Coronary artery (tissue), 2 donors: ENCODE measurements around the gene ADGRG1.

Experiments
- DNase-seq: peaks from one replicate; pipeline ENCODE4 v3.0.0-alpha.2; 2017; ENCODE audit warnings: low spot score
- H3K27ac ChIP-seq, 2 donors: fragments of 200-600 bp; sonication (generic); one replicate each; pipeline ENCODE4 v1.5.1; 2016 to 2019
- H3K4me3 ChIP-seq: fragments of 200-600 bp; sonication (generic); 2 replicates; pipeline ENCODE4 v1.5.1; 2016; ENCODE audit warnings: mild to moderate bottlenecking, moderate library complexity
- CTCF ChIP-seq: fragments of 200-600 bp; sonication (generic); IDR thresholded peaks from one replicate; pipeline ENCODE4 v1.5.1; 2019; ENCODE audit warnings: antibody characterized with exemption

ADGRG1 gene

GRCh38 chr16:57630931-57631845, 2.8 kb downstream of the ADGRG1 start:
- TF ChIP-seq CTCF: no peak
- peak overlapping the region in 1 of 2 donors; percentile 88 for H3K27ac ChIP-seq
- no peak for DNase-seq
- peak overlapping the region; percentile 74 for H3K4me3 ChIP-seq

GRCh38 chr16:57632568-57632967, 4.1 kb downstream of the ADGRG1 start:
- H3K27ac ChIP-seq: peak overlapping the region in 1 of 2 donors; percentile 88
- TF ChIP-seq CTCF: no peak
- no peak overlapping the region for H3K4me3 ChIP-seq
- DNase-seq: no peak

- H3K4me3 ChIP-seq: no peak overlapping the region
- H3K27ac ChIP-seq: peak overlapping the region in 1 of 2 donors; percentile 88
- no peak for TF ChIP-seq CTCF
- DNase-seq: no peak
Observed at GRCh38 chr16:57633383-57634064, 5.1 kb downstream of the ADGRG1 start.

- peak overlapping the region in 1 of 2 donors; percentile 57 for H3K27ac ChIP-seq
- TF ChIP-seq CTCF: no peak
- no peak for DNase-seq
- no peak overlapping the region for H3K4me3 ChIP-seq
Observed at GRCh38 chr16:57634171-57634570, 5.7 kb downstream of the ADGRG1 start.

- no peak for DNase-seq
- Histone ChIP-seq H3K27ac (peak overlapping the region in 1 of 2 donors; percentile 57), H3K4me3 (no peak overlapping the region)
- no peak for TF ChIP-seq CTCF
Observed at GRCh38 chr16:57635266-57636097, 7.1 kb downstream of the ADGRG1 start.

- no peak for DNase-seq
- no peak overlapping the region for H3K4me3 ChIP-seq
- TF ChIP-seq CTCF: no peak
- peak overlapping the region in 1 of 2 donors; percentile 68 for H3K27ac ChIP-seq
Observed at GRCh38 chr16:57636184-57636583, 7.8 kb downstream of the ADGRG1 start.
